A673 (cell line): ENCODE data around the gene LYPLA2.

Experiments used
- EZH2 ChIP-seq: fragments of 200-600 bp; sonication (generic); IDR thresholded peaks from 2 replicates; pipeline ENCODE4 v1.6.1; 2017; ENCODE audit warnings: borderline replicate concordance, low read depth, mild to moderate bottlenecking, mixed read lengths, antibody characterized with exemption, low read length; ENCODE audit not compliant: poor library complexity, severe bottlenecking
- TF ChIP-seq, protein P1 (sequence below): fragments of 300-800, 200-600 bp; sonication (generic); conservative IDR thresholded peaks from 2 replicates; pipeline ENCODE4 v1.5.1; 2017; ENCODE audit warnings: low read depth, mild to moderate bottlenecking, antibody characterized with exemption, low read length, moderate library complexity, mixed read lengths

DNA sequence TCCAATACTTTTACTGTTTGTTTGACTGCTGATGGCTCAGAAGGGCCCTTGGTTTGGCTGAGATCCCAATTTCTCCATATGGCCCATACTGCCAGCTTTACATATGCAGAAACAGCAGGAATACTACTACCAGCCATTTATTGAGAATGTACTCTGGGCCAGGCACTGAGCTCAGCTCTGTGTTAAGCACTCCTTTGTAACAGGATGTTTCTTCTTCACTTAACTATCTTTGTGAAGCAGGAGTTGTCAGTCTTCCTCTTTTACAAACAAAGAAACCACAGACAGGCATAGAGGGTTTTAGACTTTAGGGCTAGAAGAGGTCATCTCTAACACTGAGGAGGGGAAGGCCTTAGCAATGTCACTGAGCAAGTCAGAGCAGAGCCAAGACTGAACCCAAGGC is 26.0 kb downstream of the LYPLA2 start:
- TF ChIP-seq, protein P1, sequence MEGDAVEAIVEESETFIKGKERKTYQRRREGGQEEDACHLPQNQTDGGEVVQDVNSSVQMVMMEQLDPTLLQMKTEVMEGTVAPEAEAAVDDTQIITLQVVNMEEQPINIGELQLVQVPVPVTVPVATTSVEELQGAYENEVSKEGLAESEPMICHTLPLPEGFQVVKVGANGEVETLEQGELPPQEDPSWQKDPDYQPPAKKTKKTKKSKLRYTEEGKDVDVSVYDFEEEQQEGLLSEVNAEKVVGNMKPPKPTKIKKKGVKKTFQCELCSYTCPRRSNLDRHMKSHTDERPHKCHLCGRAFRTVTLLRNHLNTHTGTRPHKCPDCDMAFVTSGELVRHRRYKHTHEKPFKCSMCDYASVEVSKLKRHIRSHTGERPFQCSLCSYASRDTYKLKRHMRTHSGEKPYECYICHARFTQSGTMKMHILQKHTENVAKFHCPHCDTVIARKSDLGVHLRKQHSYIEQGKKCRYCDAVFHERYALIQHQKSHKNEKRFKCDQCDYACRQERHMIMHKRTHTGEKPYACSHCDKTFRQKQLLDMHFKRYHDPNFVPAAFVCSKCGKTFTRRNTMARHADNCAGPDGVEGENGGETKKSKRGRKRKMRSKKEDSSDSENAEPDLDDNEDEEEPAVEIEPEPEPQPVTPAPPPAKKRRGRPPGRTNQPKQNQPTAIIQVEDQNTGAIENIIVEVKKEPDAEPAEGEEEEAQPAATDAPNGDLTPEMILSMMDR: no peak
- no peak for TF ChIP-seq EZH2
